ENCODE results near the gene CCR7. TPM values are rescaled to one million over a fixed set of nuclear protein-coding genes. Genes with fewer than 3 reads are reported as not detected.

The CCR7 gene
- total and polyA plus RNA-seq, 2 of the 8 experiments (the other 6 are each of a cell fraction or from before 2014, with no cell fraction given), result 0.12 to 0.17 TPM

DNA sequence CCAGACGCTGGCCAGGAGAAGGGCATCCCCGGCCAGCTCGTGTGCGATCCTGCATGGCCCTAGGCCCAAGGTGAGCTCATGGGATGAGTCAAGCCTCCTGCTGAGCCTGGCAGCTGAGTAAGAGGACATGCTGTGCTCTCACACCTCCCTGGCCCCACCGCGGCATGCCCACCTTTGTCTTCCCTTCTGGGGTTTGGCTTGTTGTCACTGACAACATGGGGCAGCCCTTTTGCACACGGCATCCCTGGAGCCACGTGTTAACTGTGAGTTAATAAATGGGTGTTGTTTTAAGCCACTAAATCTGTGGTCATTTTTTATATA, 55.0 kb downstream of the CCR7 start:
- Histone ChIP-seq H3K23ac (ENCODE audit: insufficient read length) (no peak overlapping the region), H3K4me1 (replicated peaks in 1 of 4; ENCODE audit: control insufficient read depth in 3 of 4, insufficient read depth in 4 of 4, low read length in 3 of 4) (peaks cover 3 to 11% (median 5%) of the 10 kb centered on the region in 4 experiments; a peak in 5 of 7 replicates), H3K4ac (replicated peaks; ENCODE audit: insufficient read length, low read depth, low read length) (no peak overlapping the region), H2AFZ (ENCODE audit: low read length) (no peak overlapping the region), H3K36me3 (ENCODE audit: control insufficient read depth in 2 of 4, insufficient read depth in 4 of 4, low read length in 3 of 4) (no peaks in the 10 kb centered on the region), H2BK5ac (ENCODE audit: low read depth, low read length) (no peak overlapping the region), H4K91ac (replicated peaks; ENCODE audit: insufficient read length, low read length) (peak overlapping the region; percentile 71), H3K79me2 (ENCODE audit: control insufficient read depth in 1 of 2, insufficient read depth in 2 of 2, low read length in 2 of 2) (no peaks in the 10 kb centered on the region), H3K23me2 (ENCODE audit: low read depth, low read length) (no peaks in the 10 kb centered on the region; the same call in 1 of the 2 replicates), H4K5ac (ENCODE audit: insufficient read length, low read depth, low read length) (peak overlapping the region; percentile 24), H3K14ac (ENCODE audit: insufficient read length) (no peak overlapping the region), H2BK15ac (ENCODE audit: low read length) (peak overlapping the region; percentile 92; the same call in 1 of the 2 replicates), H3K27ac (ENCODE audit: low read depth, low read length) (no peak overlapping the region), H2AK5ac (ENCODE audit: low read depth, low read length) (no peak overlapping the region), H3K18ac (ENCODE audit: extremely low read depth, low read length) (peak overlapping the region; percentile 90), H3K27me3 (replicated peaks in 1 of 4; ENCODE audit: control insufficient read depth in 3 of 4, extremely low read depth in 1 of 4, insufficient read depth in 3 of 4, low read length in 3 of 4) (no peaks in the 10 kb centered on the region), H2BK20ac (ENCODE audit: low read length) (peak overlapping the region; percentile 51; the same call in 1 of the 2 replicates), H3K56ac (replicated peaks; ENCODE audit: insufficient read length, low read depth, low read length) (no peak overlapping the region), H2BK120ac (replicated peaks; ENCODE audit: low read depth, low read length) (no peak overlapping the region), H3K4me2 (ENCODE audit: insufficient read depth in 1 of 2, low read depth in 2 of 2, low read length in 2 of 2) (peak overlapping the region in 1 of 2 experiments; percentile 48; a peak in 1 of 4 replicates), H4K20me1 (replicated peaks in 1 of 2; ENCODE audit: control insufficient read depth in 1 of 2, insufficient read depth in 2 of 2, low read length in 2 of 2) (no peaks in the 10 kb centered on the region), H4K8ac (ENCODE audit: extremely low read depth, insufficient read depth, low read length) (no peak overlapping the region; the same call in 1 of the 2 replicates), H3K9me3 (ENCODE audit: insufficient read depth in 2 of 2, low read depth in 1 of 2, low read length in 1 of 2) (no peaks in the 10 kb centered on the region), H3K9ac (replicated peaks in 1 of 4; ENCODE audit: extremely low read depth in 1 of 4, low read depth in 3 of 4, low read length in 3 of 4) (no peak overlapping the region), H3K79me1 (ENCODE audit: low read depth, low read length) (no peaks in the 10 kb centered on the region), H3K4me3 (ENCODE audit: extremely low read depth in 1 of 4, insufficient read depth in 2 of 4, low read depth in 3 of 4, low read length in 4 of 4) (no peak overlapping the region), H2BK12ac (ENCODE audit: low read depth, low read length) (peak overlapping the region; percentile 93; the same call in 1 of the 2 replicates)
- DNase-seq (ENCODE audit: low read depth in 1 of 2, low spot score in 2 of 2), result no peak
- POLR2A ChIA-PET (ENCODE audit: partially characterized antibody), result interaction anchor here (1.2 to 1.4 kb wide), 2 partner anchors 20 to 25 kb away, joined by 3 to 4 read pairs; no protein-coding TSS in a partner anchor
- 81% methylated on average over 8 of the region's 8 CpGs; no CpG with 5 or more reads in 1 of the 2 experiments for WGBS, 2 experiments (ENCODE audit: extremely low coverage in 1 of 2, insufficient coverage in 1 of 2, insufficient read length in 1 of 2, insufficient replicate concordance in 2 of 2, low coverage in 1 of 2, low lambda C conversion rate in 2 of 2, missing lambda C conversion rate in 1 of 2)
- CTCF ChIA-PET (ENCODE audit: partially characterized antibody), result interaction anchor here (0.8 to 1.8 kb wide), 3 partner anchors 8 to 34 kb away, joined by 3 to 5 read pairs (median 3); partner anchors contain the start of gene TNS4
- TF ChIP-seq GABPA (IDR thresholded peaks at IDR 0.05; ENCODE audit: borderline replicate concordance, insufficient read depth, low read length), result no peak
- no peak for TF ChIP-seq POU5F1 (IDR thresholded peaks at IDR 0.05; ENCODE audit: low read depth, low read length)
- 0 out of 2 replicates have a peak, but pooled peaks have one; percentile 6 for TF ChIP-seq TEAD4 (IDR thresholded peaks at IDR 0.05; ENCODE audit: low read depth, low read length)
- TF ChIP-seq, protein P1, sequence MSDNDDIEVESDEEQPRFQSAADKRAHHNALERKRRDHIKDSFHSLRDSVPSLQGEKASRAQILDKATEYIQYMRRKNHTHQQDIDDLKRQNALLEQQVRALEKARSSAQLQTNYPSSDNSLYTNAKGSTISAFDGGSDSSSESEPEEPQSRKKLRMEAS (IDR thresholded peaks at IDR 0.05), result peak; percentile 82
- no peak for FAIRE-seq
